NCI-H774 (cell line): Measurements from ENCODE around the gene MANF.
A peak's percentile ranks its signal among the peaks of the same experiment; 100 is the strongest.

Experiments used
- DNase-seq: peaks from one replicate; lab custom pipeline; 2025; lab: John Stamatoyannopoulos, UW

The MANF gene

DNA sequence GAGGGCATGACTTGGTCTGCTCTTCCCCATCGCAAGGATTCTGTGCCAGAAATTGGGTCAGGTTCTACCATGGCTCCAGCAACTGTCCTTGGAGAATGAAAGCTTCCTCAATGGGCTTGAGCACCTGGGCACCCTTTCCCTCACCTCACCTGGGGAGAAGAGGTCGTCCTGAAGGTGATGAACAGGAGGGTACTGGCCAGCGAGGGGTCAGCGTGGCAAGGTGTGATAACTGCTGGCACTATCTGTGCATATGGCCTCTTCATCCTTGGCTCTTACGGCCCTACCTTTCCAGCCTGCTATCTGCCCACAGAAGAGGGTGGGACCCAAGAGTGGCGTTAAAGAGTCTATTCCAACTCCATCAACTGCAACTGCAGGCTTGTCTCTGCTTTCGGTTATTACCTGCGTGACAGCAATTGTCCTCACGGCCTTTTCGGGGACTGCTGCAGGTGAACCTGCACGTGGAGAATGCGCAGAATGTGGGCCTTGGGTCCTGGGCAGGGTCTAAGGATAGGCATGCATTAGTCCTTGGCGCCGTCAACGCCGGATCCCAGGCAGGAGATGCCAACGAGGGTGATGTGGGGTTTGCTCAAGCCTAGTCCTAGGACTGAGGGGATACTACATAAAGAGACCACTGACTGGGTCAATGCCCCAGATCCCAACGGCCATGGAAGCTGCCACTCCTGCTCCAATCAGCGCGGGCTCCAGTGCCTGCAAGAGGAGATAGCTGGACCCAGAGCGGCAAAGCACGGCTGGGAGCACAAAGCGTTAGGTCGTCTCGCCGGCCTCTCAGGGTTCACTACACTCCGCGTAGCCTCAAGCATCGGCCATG lies 5.4 kb downstream of the MANF start:
- no peak for DNase-seq

DNA sequence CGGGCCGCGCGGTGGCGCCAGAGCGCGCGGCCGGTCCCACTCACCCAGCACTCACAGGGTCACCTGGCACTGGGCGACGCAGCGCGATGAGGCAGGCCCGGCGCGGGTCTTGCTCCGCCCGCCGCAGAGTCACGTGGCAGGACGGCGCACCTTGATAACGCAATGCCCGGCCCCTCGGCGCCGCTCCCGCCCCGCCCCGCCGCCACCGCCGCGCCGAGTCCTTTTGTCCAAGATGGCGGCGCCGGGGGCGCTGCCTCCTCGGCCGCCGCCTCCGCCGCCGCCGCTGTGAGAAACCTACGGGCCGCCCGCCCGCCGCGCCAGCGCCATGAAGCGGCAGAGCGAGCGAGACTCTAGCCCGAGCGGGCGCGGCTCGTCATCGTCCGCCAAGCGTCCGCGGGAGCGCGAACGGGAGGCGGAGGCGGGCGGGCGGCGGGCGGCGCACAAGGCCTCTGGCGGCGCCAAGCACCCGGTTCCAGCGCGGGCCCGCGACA lies 6.0 kb downstream of the MANF start, which contains the start of gene RBM15B:
TSS of gene RBM15B (plus strand) at position 211 of the 491 bp plus-strand sequence. CDS start at position 326, 115 bp downstream.
- DNase-seq: peak; percentile 79

DNA sequence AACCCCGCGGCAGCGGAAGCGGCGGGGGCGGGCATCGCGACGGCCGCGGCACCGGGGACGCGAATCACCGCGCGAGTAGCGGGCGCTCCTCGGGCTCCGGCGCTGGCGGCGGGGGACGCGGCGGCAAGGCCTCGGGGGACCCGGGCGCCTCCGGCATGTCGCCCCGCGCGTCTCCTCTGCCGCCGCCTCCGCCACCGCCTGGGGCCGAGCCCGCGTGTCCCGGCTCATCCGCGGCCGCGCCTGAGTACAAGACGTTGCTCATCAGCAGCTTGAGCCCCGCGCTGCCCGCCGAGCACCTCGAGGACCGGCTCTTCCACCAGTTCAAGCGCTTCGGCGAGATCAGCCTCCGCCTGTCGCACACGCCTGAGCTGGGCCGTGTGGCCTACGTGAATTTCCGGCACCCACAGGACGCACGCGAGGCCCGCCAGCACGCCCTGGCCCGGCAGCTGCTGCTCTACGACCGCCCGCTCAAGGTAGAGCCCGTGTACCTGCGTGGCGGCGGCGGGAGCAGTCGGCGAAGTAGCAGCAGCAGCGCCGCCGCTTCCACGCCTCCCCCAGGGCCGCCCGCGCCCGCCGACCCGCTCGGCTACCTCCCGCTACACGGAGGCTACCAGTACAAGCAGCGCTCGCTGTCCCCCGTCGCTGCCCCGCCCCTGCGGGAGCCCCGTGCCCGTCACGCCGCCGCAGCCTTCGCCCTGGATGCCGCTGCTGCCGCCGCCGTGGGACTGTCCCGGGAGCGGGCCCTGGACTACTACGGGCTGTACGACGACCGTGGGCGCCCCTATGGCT lies 6.7 kb downstream of the MANF start:
- no peak for DNase-seq

DNA sequence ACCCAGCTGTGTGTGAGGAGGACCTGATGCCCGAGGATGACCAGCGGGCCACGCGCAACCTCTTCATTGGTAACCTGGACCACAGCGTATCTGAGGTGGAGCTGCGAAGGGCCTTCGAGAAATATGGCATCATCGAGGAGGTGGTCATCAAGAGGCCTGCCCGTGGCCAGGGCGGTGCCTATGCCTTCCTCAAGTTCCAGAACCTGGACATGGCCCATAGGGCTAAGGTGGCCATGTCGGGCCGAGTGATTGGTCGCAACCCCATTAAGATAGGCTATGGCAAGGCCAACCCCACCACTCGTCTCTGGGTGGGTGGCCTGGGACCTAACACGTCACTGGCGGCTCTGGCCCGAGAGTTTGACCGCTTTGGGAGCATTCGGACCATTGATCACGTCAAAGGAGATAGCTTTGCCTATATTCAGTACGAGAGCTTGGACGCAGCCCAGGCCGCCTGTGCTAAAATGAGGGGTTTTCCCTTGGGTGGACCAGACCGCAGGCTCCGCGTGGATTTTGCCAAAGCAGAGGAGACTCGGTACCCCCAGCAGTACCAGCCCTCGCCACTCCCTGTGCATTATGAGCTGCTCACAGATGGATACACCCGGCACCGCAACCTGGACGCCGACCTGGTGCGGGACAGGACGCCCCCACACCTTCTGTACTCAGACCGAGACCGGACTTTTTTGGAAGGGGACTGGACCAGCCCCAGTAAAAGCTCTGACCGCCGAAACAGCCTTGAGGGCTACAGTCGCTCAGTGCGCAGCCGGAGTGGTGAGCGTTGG lies 7.5 kb downstream of the MANF start:
- DNase-seq: no peak

DNA sequence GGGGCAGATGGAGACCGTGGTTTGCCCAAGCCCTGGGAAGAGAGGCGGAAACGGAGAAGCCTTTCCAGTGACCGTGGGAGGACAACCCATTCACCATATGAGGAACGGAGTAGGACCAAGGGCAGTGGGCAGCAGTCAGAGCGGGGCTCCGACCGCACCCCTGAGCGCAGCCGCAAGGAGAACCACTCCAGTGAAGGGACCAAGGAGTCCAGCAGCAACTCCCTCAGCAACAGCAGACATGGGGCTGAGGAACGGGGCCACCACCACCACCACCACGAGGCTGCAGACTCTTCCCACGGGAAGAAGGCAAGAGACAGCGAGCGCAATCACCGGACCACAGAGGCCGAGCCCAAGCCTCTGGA lies 8.0 kb downstream of the MANF start:
- DNase-seq: no peak

GRCh38 chr3:51393564-51393963 lies 8.5 kb downstream of the MANF start:
- no peak for DNase-seq

- no peak for DNase-seq
Measured at GRCh38 chr3:51394541-51394940, 9.4 kb downstream of the MANF start.

DNA sequence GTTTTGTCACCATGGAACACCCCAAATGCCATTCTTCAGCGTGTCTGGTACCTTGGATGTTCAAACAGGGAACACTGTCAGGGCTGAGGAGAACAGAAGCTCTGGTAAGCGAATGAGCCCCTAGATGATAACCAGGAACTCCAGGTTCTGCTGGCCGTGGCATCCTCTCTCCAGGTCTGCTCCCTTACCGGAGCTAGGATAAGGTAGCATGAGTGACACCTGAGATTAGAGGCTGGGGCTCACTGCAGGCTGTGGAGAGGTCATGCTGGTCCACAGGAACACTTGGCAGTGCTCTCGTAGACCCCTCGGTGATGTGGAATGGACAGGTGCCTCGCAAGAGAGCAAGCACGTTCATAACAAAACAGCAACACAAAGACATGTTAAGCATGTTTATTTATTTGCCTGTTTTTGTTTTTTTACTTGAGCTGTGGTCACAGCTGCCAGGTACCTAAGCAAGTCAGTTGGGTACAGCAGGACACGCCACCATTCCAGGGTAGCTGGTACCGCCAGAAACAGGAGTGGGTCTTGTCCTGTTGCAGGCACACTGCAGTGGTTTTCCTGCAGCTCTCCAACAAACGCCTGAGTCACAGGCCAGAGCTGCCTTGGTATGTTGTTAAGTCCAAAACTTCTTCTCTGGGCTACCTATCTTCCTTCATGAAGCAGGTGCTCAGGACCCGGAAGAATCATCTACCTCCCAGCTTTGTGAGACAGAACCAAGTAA lies 10.6 kb downstream of the MANF start:
- no peak for DNase-seq

DNA sequence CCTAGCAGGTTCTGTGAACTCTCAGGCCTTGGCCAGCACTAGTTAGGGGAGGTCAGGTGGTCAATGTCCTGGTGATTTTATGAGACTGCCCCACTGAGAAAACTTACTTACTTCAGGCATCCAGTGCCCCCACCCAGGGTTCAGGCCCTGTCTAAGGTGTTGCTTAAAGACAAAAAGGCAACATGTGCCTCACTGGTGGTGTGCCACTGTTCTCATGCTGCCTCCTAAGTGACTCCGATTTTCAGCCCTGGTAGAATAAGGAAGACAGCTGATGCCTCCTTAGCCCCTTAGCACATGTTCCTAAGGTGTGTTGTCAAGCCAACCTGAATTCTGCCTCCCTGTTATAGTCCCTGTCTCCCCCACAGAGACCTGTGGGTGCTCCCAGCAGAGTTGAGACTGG lies 11.3 kb downstream of the MANF start:
- DNase-seq: no peak

GRCh38 chr3:51397392-51397791 lies 12.3 kb downstream of the MANF start:
- DNase-seq: no peak

- DNase-seq: no peak
Measured at GRCh38 chr3:51398595-51399310, 13.7 kb downstream of the MANF start.

DNA sequence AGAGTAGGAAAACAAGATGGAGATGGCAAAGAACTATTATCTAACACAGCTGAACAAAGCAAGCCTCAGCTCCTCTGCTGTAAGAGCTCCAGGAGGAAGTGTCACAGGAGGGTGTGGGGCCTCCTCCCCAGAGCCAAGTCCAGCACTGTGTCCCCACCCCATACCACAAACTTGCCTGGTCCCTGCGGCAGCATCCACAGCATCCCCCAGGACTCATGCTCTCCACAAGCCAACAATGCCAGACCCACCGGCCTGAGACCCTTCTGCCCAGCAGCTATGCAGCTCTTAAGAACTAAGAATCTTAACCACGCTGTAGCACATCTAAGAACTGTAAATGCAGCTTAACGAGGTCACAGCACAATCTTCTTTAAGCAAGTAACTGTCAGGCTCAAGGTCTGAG lies 15.1 kb downstream of the MANF start:
- DNase-seq: no peak

DNA sequence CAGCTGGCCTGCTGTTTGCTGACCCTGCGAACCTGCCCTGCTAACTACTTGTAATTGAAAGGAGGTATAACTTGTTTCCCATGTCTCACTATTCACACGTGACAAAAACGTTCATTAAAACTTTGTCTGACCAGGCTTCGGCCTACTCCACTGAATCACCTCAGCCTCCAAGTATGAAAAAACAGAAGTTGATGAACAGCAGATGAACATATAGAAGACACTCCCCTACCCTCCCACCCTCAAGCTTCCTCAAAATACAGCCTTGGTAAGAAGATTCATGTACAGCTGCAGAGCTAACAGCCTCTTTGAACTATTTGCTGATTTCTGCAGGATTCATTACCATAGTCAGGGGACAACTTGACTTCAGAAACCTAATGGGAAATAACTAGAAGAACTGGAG lies 16.6 kb downstream of the MANF start:
- no peak for DNase-seq

DNA sequence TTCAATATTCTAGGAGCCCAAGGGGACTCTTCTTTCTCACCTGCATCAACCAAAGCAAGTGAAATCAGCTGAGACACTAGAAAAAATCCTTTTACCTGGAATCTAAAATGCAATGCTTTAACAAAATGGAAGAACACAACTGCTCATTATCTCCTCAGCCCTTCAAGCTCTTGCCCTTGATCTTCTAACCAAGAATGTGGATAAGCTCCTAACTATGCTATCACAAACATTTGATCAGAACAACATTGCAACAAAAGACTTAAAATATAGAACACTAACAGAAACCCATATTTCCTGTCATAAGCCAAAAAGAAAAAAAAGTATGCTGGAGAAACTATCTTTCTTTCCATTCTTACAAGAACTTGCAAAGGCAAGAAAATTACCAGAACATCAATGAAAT lies 18.6 kb downstream of the MANF start:
- DNase-seq: no peak

GRCh38 chr3:51408021-51408420 lies 22.9 kb downstream of the MANF start:
- no peak for DNase-seq

DNA sequence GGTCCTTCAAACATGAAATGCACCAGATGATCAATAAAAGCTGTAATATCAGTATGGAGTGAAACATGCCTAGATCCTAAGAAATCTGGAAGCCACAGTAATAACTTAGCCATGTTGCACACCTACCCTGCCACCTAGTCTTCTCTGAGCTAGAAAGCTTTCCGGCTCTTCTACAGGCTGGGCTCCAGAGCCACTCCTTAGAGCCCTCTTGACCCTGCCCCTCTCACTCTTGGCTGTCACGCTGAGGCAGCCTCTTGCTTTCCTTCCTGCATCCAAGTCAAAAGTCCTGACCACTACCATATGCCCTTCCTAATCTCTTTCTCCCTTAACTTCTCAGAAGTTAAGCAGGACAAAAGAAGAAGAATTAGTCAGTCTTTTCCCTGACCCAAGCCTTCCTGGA lies 23.7 kb downstream of the MANF start:
- no peak for DNase-seq

- DNase-seq: no peak
Measured at GRCh38 chr3:51422211-51422610, 37.1 kb downstream of the MANF start.

GRCh38 chr3:51426921-51427320 lies 41.8 kb downstream of the MANF start:
- DNase-seq: no peak

DNA sequence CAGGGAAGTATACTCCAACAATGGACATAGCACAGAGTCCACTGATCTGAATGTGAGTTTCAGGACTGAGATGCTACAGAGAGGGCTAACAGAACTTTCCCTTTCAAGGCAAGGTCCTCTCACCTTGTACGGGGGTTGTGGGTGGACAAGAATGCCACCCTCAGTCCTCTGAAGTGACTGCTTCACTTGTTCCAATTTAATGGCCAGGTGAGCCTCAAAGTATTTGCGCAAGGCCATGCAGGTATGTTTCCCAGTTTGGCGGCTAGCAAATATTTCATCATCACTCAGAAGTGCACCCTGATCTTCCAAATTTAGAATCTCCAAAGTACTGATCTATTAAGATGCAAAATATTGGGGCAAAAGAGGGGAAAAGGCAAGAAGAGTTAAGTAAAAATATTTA lies 44.0 kb downstream of the MANF start:
- DNase-seq: no peak

DNA sequence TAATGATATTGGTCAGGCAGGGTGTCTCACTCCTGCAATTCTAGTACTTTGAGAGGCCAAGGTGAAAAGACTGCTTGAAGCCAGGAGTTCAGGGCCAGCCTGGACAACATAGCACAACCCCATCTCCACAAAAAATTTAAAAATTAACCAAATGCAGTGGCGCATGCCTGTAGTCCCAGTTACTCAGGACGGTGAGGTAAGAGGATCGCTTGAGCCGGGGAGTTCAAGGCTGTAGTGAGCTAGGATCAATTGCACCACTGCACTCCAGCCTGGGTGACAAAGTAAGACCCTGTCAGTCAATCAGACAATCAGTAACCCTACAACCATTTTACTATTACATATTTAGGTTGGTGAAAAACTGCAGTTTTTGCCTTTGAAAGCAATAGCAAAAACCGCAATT lies 49.0 kb downstream of the MANF start:
- no peak for DNase-seq

DNA sequence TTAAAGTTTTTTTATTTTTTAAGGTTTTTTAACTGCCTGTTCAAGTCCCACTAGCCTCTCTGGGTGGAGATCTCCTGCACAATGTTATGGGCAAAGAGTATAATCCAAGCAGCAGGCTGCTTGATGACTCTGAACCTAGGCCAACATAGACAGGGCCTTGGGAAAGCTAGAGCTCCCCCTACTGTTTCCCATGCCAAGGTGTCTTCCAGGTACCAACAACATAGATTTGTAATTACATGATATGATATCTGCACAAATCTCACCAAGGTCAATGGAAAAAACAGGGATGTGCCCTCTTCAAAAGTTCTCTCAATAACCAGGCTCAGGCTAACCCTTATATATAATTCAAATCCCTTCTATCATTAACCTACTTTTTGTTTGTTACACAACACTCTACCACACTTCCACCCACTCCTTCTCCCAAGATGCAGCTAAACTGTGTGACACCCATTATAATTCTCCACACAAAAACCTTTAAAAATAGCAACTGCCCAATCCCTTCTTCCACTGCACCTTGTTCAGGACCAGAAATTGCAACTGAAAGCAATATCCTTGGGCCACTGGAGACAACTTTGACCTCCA lies 49.7 kb downstream of the MANF start:
- no peak for DNase-seq
